ENCODE measurements around the gene FOXN1.

Gene FOXN1

DNA sequence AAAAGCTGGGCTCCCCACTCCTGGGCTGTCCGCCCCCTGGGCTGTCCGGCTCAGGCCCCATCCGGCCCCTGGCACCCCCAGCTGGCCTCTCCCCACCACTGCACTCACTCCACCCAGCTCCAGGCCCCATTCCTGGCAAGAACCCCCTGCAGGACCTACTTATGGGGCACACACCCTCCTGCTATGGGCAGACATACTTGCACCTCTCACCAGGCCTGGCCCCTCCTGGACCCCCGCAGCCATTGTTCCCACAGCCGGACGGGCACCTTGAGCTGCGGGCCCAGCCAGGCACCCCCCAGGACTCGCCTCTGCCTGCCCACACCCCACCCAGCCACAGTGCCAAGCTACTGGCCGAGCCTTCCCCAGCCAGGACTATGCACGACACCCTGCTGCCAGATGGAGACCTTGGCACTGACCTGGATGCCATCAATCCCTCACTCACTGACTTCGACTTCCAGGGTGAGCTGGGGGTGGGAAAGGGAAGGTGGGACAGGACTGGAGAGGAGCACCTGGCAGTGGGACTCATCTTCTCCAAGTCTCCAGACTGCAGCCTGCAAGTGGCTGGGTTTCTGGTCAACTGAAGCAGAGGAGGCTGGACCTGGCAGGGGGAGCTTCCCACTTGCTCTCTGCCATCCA, 28.7 kb downstream of the FOXN1 start:
- in situ Hi-C loops (cut with MboI; ENCODE audit: low sequenced_read_pairs, unreplicated experiment): no loop called here
- DNase-seq (ENCODE audit: low spot score): no peak
- TF ChIP-seq CTCF (IDR thresholded peaks at IDR 0.05; ENCODE audit: borderline replicate concordance, control extremely low read depth, extremely low read depth, insufficient read depth, missing control alignments): no peak

DNA sequence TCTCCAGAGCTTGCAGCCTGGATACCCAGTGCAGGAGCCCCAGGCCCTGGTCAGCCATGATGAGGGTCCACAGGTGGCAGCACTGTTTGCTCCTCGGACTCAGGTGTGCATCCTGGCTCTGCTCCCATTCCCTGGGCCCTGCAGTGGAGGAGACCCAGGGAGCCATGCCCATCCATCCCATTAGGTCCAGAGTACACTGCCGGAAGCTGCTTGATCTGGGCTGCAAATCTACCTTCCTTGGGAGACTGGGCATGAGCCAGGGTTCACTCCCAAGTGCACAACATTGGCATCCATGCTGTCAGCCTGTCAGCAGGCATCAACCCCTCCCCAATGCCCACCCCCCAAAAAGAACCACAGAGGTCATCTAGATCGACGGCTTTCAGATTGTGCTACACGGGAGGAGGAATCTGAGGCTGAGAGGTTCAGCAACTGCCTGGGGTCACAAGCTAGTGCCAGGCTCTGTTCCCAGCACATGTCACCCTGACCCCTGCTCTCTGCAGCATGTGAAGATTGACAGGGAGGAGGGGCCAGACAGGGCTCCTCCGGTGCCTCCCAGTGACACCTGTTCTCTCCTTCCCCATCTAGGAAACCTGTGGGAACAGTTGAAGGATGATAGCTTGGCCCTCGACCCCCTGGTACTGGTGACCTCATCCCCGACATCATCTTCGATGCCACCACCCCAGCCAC, 30.5 kb downstream of the FOXN1 start:
- TF ChIP-seq CTCF (IDR thresholded peaks at IDR 0.05; ENCODE audit: borderline replicate concordance, control extremely low read depth, extremely low read depth, insufficient read depth, missing control alignments): no peak
- DNase-seq (ENCODE audit: low spot score): no peak
- in situ Hi-C loops (cut with MboI; ENCODE audit: low sequenced_read_pairs, unreplicated experiment): no loop called here

- no peak for TF ChIP-seq CTCF (IDR thresholded peaks at IDR 0.05; ENCODE audit: borderline replicate concordance, control extremely low read depth, extremely low read depth, insufficient read depth, missing control alignments)
- DNase-seq (ENCODE audit: low spot score): no peak
- in situ Hi-C loops (cut with MboI; ENCODE audit: low sequenced_read_pairs, unreplicated experiment): no loop called here
Measured at GRCh38 chr17:28537219-28537610, 31.1 kb downstream of the FOXN1 start.

- no peak for DNase-seq (ENCODE audit: low spot score)
- in situ Hi-C loops (cut with MboI; ENCODE audit: low sequenced_read_pairs, unreplicated experiment): no loop called here
- TF ChIP-seq CTCF (IDR thresholded peaks at IDR 0.05; ENCODE audit: borderline replicate concordance, control extremely low read depth, extremely low read depth, insufficient read depth, missing control alignments): no peak
Measured at GRCh38 chr17:28538296-28538895, 32.2 kb downstream of the FOXN1 start.

GRCh38 chr17:28540231-28540630, 34.1 kb downstream of the FOXN1 start:
- DNase-seq (ENCODE audit: low spot score): no peak
- in situ Hi-C loops (cut with MboI; ENCODE audit: low sequenced_read_pairs, unreplicated experiment): loop anchor here (10.0 kb wide), 1 partner anchor 45 kb away; no protein-coding TSS in a partner anchor
- no peak for TF ChIP-seq CTCF (IDR thresholded peaks at IDR 0.05; ENCODE audit: borderline replicate concordance, control extremely low read depth, extremely low read depth, insufficient read depth, missing control alignments)

DNA sequence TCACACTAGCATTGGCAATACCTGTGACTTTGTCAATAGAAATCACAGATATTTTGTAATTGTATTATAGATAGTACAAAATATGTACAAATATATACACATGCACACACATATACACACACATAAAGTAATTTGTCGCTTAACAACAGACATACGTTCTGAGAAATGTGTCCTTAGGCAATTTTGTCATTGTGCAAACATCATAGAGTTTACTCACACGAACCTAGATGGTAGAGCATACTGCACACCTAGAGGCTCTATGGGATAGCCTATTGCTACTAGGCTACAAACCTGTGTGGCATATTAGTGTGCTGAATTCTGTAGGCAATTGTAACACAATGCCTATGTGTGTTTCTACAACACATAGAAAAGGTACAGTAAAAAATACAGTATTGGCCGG, 35.3 kb downstream of the FOXN1 start:
- in situ Hi-C loops (cut with MboI; ENCODE audit: low sequenced_read_pairs, unreplicated experiment): loop anchor here (10.0 kb wide), 1 partner anchor 47 kb away; no protein-coding TSS in a partner anchor

More for the DNA sequence above, 35.3 kb downstream of the FOXN1 start:
- no peak for DNase-seq (ENCODE audit: low spot score)
- TF ChIP-seq CTCF (IDR thresholded peaks at IDR 0.05; ENCODE audit: borderline replicate concordance, control extremely low read depth, extremely low read depth, insufficient read depth, missing control alignments): no peak
